GM19035 (cell line): ENCODE measurements around the gene TRAPPC8.
"Not testable (repeated sequence)": the region's sequence is repeated elsewhere in the genome, so short reads cannot be mapped to it uniquely, and the experiment has no call there.

Experiments
- ATAC-seq: cut with Tn5 transposase; IDR thresholded peaks from one replicate; pipeline ENCODE4 v1.9.1; 2021; ENCODE audit not compliant: unreplicated experiment

The TRAPPC8 gene

GRCh38 chr18:31799257-31799656 lies 143.7 kb downstream of the TRAPPC8 start:
- ATAC-seq: not testable (repeated sequence)

GRCh38 chr18:31798399-31798798 lies 144.5 kb downstream of the TRAPPC8 start:
- no peak for ATAC-seq

- no peak for ATAC-seq
Measured at GRCh38 chr18:31795747-31796146, 147.2 kb downstream of the TRAPPC8 start.

GRCh38 chr18:31793531-31793930 lies 149.4 kb downstream of the TRAPPC8 start:
- ATAC-seq: no peak

GRCh38 chr18:31792580-31792911 lies 150.4 kb downstream of the TRAPPC8 start:
- no peak for ATAC-seq

GRCh38 chr18:31791817-31792579 lies 150.9 kb downstream of the TRAPPC8 start:
- peak; percentile 97 for ATAC-seq

GRCh38 chr18:31789409-31789808 lies 153.5 kb downstream of the TRAPPC8 start:
- no peak for ATAC-seq

GRCh38 chr18:31783059-31783458 lies 159.9 kb downstream of the TRAPPC8 start:
- ATAC-seq: no peak
